GM18502 (cell line): ENCODE measurements around the gene SIX2.

Experiments
- ATAC-seq: cut with Tn5 transposase; IDR thresholded peaks from one replicate; pipeline ENCODE4 v1.9.1; 2021; ENCODE audit warnings: mild to moderate bottlenecking; ENCODE audit not compliant: unreplicated experiment, poor library complexity

The SIX2 gene

DNA sequence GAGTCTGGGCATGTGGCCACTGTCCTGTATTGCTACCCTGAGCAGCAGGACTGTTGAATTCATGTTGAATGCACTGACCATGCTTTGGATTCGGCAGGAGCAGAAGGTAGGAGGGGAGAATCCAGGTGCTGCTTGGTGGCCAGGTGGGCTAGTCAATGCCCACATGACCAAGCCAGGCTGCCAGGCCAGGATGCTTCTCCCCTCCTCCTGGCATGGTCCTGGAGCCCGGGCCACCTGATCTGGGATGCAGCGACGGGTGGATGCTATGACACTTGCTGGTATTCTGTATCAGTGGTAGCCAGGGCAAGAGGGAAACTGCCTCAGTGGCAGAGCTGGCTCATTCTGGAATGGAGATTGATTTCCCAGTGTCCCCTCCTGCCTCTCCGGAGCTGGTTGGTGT lies 14.8 kb upstream of the SIX2 start:
- ATAC-seq, result no peak

DNA sequence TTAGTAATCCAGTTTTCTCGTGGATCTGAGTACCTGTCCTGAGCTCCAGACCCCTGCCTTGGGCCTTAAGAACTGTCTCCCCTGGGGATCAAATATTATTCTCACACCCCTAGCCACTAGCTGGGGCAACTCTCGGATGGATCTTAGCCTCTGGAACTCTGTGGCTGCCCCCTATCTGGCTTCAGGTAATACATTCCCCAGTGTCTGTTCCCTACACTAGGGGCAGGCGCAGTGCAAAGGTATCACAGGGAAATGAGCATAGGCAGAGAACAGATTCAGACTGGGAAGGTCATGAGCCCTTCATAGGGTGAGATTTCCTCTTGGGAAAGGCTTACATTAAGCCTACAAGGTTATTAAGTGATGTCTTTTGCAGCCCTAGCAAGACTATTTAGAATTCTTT lies 11.2 kb upstream of the SIX2 start:
- ATAC-seq, result no peak

DNA sequence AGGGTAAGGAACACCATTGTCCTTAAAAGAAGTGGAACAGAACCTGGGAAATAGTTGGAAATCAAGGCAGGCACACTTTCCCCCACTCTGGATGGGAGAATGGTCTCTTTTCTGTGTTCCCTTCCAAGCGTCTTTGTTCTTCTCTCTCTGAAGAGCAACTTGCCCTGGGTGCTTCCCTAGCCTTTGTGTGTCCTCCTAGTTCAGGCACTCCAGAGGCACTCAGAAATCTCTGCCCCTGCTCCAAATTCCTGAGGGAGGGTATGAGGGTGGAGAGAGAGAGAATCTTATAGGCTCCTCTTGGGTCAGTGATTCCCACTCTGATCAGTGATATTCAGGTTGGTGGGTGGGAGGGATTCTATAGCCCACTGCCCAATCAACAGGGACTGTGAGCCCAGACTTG lies 8.8 kb upstream of the SIX2 start:
- no peak for ATAC-seq

DNA sequence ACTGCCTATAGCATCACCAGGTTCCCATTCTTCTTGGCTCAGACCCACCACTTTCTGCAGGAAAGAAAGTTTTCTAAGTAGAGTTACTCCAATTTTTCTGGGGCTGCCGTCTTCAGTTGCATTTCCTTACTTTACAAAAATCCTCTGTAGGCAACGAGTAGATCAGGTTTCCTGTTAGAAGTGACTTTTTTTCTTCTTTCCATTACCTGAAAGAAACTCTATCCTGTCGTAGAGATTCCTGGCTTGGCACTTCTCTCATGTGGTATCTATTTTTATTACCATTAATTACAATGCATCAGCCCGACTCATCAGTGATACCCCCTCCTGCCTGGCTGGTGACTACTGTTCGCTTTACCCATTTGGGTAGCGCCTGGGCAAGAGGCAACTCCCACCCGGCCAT lies 5.6 kb upstream of the SIX2 start:
- no peak for ATAC-seq

DNA sequence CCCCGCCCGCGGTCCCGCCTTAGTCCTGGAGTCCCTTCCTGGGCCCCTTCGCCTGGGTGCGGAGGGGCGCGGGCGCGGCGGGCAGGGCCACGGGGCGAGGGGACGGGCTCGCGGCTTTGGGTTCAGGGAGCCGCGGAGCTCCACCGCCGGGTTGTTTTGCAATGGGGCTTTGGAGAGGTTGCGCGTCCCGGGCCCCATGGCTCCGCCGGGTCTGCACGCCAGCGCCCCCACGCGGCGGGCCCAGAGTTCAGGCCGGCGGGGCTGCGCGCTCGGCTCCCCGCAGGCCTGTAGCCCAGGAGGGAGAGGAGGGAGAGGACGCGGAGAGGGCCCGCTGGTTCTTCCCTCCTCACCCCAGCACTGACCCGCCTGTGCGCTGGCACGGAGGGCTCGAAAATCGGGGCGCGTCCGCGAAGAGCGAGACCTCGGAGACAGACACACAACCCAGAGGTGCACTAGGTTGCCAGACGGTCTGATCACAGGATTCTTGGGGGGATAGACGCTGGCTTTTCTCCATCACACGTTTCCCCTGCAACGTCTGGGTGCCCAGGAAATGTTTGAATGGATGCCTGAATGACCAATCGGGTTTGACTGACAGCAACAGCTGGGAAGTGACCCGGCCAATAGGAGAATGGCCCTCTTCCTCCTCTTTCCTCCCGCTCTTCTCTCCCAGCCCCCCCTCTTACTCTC lies 4.9 kb upstream of the SIX2 start:
- ATAC-seq, result no peak

DNA sequence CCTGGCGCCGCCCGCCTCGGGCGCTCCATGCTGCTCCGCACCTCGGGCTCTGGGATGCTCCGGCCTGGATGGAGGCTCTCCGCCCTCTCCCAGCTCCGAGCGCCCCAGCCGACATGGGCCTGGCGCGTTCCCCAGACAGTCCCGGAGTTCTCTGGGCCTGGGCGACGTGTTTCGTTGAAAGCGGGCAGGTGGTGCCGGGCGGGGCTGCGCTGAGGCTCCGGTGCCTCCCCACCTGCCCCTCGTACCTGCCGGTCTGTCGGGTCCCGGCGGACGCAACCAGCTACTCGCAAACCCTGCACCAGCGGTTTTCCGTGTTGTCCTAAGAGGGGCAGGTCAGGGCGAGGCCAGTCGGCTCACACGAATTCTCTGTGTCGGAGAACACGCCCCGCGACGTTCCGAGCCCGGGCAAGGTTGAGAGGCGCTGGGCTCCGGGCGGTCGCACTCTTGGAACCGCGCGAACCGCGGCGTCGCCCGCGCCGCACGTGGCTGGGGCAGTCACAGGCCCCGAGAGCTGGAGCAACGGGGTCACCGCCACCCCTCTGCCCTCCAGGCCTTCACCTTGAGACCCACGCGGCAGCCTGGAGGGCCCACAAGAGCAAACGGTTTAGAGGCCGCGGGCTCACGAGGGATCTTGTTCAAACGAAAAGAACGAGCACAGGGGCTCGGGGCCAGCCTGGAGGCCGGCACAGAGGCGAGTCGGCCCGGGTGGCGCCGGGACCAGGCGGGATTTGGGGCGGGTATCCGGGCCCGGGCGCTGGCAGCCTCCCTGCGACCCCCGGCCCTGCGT lies 4.2 kb upstream of the SIX2 start:
- no peak for ATAC-seq

DNA sequence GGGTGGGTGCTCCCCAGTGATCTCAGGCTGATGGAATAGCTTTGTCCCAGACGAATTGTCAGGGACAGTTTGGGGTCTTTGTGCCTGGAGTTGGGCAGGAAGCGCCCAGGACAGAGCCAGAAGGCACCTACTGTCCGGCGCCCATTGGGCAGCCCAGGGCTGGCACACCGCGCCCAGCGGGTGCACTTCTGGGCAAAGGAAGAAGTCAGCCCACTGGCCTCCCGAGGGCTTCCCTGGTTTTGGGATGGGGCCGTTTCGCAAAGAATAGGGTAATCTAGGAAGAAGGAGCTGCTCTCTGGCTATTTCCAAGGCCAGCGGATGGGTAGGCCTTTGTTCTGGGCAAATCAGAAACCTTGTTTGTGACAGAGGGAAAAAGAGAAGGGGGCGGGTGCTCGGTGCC lies 3.5 kb upstream of the SIX2 start:
- no peak for ATAC-seq

DNA sequence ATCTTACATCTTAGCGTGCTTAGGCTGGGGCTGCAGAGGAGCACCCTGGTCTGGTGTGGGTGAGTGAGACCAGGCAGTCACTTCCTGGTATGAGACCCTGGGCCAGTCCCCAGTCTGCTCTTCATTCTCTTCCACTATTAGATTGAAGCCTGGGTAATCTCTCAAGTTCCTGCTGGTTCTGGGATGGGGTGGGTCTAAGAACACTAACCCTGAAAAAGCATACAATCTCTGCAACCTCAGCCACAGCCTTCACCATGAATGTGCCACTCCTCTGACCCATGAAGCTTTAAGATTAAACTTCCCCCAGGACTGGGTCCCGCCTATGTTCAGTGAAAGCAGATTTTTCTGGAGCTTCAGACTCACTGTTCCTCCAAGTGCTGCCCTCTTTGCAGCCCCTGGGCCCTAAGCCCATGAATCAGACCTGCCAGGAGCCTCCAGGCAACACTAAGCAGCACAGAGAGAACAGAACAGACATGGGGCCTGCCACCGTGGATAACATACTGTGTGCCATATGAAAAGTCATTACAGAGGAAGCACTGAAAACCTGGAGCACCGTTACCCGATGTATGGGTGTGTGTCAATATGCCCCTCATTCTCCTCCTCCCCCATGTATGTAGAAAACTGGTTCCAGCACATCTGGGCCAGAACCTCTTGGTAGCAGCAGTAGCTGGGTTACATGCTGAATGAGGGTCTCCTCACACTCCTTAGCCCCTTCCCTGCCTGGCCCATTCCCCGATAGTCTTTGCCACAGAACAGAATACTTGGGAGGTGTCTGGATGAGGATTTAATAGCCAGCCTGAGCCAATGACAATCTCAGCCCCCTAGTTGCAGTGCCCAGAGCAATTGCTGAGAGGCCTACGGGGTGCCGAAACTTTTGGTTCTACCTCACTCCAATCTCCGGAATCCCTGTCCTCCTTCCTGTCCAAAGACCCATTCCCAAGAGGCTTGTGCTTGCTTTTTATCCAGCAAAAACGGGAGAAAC lies 2.7 kb upstream of the SIX2 start:
- no peak for ATAC-seq

DNA sequence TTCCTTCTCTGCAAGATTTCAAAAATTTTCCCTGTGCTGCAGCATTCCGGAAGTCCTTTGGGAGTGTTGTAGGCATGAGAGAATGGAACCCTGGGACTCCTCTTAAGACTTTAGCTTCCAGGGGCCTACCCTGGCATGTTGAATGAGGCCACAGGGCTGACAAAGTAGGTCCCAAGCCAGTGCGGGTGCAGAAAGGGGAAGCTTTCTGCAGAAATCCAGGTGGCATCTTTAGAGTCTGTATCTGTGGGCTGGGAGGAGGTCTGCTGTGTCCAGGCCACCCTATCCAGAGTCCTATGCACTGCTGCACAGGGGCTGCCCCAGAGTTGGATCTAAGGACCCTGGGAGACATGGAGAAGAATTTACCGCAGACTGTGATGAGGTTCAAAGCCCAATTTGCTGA lies 1.9 kb upstream of the SIX2 start:
- no peak for ATAC-seq

DNA sequence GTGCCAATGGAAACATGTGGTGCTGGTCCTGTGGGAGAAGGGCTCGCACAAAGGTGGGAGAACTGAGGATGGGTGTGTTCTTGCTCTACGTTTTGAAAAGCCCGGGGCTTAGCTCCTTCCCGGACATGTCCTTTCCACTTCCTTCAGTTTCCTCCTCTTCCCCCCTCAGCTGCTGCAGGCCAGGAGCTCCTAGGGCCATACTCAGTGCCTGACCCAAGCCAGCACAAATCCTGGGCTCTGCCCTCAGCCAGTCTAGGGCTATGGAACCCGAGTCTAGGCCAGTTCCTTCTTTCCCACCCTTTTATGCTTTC lies 1.4 kb upstream of the SIX2 start:
- ATAC-seq, result no peak

DNA sequence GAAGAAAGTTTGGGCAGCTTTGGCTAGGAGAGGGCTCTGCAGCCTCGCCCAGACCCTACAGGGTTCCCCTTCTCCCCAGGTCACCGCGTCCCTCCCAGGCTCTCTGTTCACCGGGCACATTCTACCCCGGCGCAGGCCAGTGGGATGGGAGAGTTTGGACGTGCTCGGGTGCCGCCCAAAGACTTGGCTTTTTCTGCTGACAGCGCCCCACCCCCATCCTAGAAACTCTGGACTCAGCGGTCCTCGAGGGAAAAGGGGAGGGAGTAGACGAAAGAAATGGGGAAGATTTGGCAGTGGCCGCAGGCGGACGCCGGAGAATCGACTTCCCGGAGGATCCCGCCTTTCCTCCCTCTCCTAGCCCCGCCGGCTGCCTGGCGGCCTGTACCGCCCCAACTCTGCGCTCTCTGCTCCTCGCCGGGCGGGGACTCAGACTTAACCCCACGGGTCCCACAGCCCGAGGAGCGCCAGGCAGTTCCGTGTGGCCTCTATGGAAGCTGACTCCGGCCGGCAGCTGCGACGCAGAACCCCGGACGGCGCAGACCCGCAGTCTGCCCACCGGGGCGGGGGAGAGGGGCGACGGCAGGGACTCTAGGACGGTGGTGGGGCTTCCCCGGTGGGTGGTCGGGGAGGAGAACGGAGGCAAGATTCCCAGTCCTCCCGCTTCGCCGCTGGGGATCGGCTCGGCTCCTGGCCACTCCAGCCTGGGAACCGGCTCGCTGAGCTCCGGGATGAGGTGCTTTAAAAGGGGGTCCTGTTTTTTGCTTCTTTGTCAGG lies 863 bp upstream of the SIX2 start:
- no peak for ATAC-seq

DNA sequence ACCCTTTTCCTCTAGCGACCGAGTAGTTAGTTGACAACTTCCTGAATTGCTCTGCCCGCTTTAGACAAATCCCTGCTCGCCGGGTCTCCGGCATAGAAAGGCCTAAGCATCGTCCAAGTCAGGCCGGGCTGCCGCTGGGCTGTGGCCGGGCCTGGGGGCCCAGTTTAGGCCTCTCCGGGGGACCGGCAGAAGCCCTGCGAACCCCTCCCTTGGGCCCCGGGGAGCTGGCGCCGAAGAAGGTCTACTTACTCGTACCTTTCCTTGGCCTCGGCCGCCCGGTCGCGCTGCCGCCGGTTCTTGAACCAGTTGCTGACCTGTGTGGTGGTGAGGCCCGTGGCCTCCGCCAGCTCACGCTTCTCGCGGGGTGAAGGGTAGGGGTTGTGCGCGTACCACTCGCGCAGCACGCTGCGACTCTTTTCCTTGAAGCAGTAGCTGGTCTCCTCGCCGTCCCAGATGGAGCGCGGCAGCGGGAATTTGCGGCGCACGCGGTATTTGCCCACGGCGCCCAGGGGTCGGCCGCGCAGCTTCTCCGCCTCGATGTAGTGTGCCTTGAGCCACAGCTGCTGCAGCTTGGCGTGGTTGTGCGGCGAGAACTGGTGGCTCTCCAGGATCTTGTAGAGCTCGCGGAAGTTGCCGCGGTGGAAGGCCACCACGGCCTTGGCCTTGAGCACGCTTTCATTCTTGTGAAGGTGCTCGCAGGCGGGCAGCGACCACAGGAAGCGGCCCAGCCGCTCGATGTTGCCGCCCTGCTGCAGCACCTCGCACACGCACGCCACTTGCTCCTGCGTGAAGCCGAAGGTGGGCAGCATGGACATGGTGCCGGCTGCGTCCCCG lies 739 bp downstream of the SIX2 start:
- ATAC-seq, result no peak

DNA sequence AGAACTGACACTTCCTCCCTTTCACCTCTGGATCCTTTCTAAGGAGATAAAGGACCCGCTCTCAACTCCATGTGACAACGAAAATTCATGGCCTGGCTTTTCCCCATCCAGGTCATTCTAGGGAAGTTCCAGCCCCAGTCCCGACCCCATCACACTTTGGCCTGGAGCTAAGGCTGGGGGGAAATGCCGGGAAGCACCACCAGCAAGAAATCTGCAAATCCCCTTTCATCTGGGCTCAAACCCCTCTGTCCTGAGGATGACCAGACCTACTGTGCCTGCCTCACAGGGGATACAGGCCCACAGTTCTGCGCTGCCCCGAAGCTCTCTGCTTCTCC lies 1.3 kb downstream of the SIX2 start:
- ATAC-seq, result no peak

DNA sequence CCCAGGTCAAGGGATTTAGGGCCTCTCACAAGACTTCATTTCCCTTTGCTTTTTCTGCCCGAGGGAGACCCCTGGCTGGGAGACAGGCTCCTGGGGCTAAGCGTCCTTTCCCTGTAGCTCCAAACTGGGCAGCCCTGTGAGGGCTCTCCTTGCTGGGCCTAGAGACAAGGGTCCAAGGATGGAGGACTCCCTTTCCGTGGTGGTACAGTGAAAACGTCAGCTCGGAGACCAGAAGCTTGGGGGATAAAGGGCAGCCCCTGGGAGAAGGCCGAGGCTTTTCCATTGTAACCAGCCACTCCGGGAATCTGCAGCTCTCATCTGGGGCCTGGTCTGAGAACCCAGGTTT lies 2.3 kb downstream of the SIX2 start:
- ATAC-seq, result no peak

DNA sequence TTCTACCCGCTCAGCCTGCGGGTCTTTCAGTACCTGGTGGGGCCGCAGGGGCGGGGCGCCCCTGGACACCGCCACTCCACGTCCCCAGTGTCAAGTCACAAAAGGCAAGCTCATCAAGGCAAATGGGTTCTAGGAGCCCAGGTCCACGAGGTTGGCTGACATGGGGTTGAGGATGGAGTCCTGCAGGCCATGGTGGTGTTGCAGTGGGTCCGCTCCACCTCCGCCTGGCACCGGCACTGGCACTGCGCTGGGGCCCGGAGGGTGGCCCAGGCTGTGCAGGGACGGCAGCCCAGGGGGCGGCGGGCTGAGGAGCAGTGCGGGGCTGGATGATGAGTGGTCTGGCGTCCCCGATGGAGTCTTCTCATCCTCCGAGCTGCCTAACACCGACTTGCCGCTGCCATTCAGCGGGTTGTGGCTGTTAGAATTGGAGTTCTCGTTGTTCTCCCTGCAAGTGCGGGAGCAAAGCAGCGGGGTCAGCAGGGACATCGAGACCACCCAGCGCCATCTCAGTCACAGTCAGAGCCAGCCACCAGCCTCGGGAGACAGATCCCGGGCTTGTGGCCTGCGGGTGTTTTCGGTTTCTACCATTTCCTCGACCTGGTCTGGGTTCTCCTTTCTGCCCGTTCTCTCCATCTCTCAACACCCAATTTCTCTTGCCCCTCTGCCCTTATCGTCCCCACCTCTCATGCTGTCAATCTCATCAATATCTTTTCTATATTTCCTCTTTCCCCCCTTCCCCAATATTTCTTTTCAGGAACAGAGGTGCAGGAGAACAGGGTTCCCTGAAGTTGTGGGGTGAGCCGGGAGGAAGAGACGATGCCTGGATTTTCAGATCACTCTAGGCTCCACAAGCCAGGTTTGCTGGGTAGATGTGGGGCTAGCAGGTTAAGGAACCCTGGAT lies 3.0 kb downstream of the SIX2 start:
- no peak for ATAC-seq

DNA sequence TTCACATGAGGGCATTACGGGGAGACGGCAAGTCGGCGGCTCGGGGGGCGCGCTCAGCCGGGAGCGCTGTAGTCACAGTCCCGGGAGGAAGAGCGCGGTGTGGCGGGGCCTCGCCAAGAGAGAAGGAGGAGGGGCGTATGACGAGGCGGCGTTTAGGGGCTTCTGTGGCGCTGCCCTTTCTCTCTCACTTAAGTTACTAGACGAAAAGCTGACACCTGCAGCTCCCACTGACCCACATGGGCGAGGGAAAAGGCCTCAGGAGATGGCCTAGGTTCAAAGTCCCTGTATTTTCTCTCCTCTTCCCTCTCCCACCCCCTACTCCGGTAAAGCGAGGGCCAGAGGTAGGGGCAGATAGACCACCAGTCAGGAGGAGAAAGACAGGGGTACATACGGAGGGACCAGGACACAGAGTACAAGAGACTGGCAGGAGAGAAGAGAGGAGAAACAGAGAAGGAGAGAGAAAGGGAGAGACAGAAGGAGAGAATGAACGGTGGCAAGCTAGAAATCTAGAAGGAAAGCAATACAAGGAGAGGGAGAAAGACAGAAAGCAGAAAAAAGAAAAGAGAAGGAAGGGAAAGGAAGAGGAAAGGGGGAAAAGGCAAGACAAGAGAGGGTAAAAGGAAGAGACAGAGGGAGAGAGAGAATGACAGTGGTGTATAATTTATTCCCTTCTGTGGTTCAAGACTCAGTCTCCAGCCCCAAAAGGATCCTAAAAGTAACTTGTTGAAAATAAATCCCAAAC lies 3.8 kb downstream of the SIX2 start:
- ATAC-seq, result no peak

DNA sequence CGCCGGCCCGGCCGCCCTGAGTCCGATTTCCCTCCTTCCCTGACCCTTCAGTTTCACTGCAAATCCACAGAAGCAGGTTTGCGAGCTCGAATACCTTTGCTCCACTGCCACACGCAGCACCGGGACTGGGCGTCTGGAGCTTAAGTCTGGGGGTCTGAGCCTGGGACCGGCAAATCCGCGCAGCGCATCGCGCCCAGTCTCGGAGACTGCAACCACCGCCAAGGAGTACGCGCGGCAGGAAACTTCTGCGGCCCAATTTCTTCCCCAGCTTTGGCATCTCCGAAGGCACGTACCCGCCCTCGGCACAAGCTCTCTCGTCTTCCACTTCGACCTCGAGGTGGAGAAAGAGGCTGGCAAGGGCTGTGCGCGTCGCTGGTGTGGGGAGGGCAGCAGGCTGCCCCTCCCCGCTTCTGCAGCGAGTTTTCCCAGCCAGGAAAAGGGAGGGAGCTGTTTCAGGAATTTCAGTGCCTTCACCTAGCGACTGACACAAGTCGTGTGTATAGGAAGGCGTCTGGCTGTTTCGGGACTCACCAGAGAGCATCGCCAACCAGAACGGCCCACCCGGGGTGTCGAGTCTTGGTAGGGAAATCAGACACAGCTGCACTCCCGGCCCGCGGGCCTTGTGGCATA lies 4.6 kb downstream of the SIX2 start:
- ATAC-seq, result no peak
